IPS DF 4.7 (cell line): ENCODE measurements around the gene LTBP1.
"Not testable (repeated sequence)": the region's sequence is repeated elsewhere in the genome, so short reads cannot be mapped to it uniquely, and the experiment has no call there.

Source experiments
- DNase-seq: peaks from one replicate; pipeline ENCODE4 v3.0.0-alpha.2; 2013; ENCODE audit warnings: low spot score; ENCODE audit errors: extremely low read depth

The LTBP1 gene

GRCh38 chr2:33221046-33221784 lies 274.5 kb downstream of the LTBP1 start:
- DNase-seq = no peak

DNA sequence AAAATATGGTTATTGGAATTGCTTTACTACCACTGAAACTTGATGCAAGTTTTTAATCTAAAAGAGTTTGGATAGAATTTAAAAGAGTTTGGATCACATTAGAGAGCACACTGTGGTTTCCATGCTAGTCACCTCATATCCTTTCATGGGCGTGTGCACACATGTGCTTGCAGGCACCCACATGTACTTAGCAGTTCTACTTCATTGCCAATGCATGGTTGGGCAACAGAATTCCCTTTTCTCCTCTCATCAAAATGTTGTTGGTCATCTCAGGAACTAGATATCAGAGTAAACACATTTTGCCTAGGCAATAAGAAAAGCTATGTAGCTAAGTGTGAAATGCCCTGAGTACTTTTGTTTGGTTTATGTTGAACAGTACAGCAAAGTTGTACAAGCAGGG lies 275.6 kb downstream of the LTBP1 start:
- no peak for DNase-seq

DNA sequence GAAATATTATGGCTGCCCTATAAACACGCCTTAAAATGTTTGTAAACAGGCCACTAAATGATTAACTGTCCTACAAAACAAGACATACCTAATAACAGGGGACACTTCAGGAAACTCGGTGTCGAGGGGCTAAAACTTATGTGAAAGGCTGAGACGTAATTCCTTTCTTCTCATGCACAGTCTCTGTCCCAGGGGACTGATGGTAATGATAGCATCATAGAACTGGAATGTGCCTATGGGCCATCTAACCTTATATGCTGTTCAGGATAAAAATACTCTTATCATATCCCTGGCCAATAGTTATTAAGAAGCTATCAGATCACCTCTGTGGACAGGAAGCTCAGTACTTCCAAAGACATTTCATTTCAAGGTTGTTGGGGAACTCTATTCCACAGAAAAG lies 277.1 kb downstream of the LTBP1 start:
- no peak for DNase-seq

- no peak for DNase-seq
Observed at GRCh38 chr2:33225350-33225749, 278.6 kb downstream of the LTBP1 start.

DNA sequence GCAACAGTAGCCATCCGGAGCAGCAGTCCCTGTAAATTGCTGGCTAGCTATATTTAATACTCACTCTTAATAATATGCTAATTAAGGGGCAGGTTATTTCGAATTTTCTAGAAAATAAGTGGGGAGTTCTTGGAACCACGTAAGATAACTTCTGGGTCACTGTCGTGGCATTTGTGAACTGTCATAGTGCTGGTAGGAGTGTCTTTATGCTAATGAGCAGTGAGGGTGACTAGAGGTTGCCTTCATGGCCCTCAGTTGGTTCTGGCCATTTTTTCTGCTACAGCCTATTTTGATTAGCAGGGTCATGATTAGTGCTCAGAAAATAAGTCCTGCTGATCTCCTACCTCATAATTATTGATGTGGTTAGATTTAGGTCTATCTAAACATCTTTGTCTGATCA lies 279.8 kb downstream of the LTBP1 start:
- no peak for DNase-seq

DNA sequence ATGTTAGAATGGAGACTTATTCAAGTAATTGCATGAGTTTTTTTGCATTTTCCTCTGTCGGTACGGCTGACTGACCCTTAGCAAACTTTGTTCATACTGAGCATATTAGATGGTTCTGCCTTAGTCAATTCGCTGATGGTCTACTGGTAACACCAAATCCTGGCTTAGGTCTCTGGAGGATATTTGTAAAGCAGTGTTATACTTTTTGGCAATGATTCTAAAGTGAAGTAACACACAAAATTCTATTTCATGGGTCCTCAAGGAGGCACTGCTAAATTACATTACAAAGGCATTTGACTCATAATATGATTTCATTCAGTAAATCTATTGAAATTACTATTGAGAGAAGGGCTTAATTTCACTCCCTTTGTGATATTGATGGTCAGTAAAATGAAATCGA lies 282.9 kb downstream of the LTBP1 start:
- DNase-seq = no peak

DNA sequence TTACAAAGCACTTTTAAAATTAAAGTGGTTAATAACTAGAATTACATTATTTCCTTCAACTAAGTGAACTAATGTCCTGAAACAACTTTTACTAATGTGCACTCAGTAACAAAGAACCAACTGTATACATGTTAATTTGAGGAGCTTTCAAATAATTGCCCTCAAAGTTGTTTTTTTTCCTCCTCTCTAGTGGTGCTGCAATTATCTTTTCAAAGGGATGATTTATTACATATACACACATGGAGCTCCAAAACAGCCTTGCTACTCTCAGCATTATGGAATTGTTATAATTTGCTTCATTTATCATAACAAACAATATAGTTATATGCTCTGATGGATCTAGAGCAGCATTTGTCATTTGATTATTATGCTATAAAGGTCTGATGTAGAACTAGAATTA lies 283.4 kb downstream of the LTBP1 start:
- no peak for DNase-seq

GRCh38 chr2:33230842-33231241 lies 284.1 kb downstream of the LTBP1 start:
- no peak for DNase-seq

DNA sequence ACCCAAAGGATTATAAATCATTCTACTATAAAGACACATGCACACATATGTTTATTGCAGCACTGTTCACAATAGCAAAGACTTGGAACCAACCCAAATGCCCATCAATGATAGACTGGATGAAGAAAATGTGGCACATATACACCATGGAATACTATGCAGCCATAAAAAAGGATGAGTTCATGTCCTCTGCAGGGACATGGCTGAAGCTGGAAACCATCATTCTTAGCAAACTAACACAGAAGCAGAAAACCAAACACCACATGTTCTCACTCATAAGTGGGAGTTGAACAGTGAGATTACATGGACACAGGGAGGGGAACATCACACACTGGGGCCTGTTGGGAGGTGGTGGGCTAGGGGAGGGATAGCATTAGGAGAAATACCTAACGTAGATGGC lies 288.8 kb downstream of the LTBP1 start:
- DNase-seq = not testable (repeated sequence)

DNA sequence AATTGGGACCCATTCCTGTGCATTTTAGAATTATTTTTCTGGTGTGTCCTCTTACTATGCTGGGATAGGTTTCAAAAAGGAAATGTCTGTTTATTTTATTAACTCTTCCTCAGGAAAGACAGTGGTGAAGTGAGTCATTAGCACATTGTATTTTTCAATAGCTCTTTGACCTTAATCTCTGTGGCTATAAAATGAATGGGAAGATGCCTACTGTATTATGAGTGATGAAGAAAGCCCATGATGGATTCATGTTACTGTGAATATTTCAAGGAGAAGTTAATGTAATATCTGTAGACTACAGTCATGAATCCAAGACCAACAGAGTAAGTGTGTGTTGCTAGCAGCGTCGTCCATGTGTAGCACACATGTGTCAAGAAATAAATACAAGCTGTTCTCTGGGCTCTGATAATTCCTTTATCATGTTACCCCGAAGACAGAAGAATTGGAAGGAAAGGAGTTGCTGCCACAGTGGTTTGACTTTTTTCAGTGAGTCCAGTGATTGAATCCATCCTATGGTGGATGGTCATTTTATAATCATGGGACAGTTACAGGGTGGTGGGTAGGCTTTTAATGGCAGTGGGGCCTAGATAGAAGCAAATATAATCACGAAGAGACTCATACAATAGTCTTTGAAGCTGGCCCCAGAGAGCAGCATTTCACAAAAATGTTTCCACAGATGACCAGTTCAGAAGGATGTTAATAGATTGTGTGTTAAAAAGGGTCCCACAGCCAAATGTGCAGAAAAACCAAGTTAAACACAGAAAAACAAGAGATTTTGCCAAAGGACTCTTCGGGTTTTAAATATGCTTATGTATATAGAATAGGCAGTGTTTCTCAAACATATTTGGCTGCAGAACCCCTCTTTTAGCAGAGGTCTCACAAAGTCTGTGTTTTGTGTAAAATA lies 290.0 kb downstream of the LTBP1 start:
- no peak for DNase-seq

- DNase-seq = no peak
Observed at GRCh38 chr2:33238111-33238510, 291.4 kb downstream of the LTBP1 start.

- DNase-seq = no peak
Observed at GRCh38 chr2:33240178-33240577, 293.4 kb downstream of the LTBP1 start.

DNA sequence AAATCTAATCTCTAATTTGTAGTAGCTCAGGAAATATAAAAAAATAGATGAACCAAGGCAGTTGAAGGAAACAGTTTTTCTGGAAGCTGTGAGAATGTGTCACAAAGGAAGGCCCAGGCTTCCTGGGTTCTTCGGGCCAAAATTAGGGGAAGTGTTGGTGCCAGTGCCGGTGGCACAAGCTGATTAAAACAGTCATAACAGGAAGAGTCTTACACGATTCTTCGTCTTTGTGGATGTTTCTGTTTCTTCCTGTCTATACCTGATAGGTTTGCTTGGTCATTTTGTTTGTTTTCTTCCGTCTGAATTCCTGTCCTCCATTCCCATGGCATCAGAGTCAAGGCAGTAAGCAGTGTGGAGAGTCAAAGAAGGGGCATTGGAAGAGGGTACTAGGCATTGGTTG lies 294.3 kb downstream of the LTBP1 start:
- DNase-seq = no peak

GRCh38 chr2:33241581-33241980 lies 294.8 kb downstream of the LTBP1 start:
- no peak for DNase-seq

DNA sequence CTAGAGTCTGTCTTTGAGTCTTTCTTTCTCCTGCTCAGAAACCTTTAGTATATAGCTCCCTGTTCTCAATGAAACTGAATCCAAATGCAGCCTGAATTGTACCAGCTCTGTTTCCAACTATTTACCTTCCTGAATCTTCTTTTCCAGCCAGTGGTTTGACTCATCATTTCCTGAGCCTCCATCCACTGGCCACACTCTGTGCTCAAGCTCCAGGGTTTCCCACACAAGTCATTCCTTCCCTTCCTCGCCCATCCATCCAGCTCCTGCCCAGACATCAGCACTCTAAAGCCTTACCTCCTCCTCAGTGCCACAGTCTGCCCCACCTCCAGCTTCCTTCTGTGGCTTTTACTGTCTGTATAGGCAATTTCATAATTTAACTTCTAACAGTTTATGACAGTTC lies 296.1 kb downstream of the LTBP1 start:
- DNase-seq = no peak

DNA sequence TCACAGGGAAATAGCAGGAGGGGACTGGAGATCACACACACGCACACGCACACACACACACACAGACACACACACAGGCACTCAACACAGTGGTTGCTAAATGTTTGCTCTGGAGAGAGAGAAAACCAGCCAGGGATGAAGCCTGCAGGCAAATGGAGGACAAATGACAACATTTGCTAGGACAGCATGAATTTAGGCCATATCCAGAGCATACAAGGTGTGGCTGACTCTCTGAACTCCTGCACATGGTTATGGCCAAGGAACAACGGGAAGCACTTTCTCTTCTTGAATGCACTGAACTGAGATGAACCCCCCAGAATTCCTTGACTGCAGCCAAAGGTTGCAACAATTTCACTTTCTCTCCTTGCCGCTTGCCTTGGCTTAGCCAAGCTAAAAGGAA lies 299.7 kb downstream of the LTBP1 start:
- DNase-seq = no peak

DNA sequence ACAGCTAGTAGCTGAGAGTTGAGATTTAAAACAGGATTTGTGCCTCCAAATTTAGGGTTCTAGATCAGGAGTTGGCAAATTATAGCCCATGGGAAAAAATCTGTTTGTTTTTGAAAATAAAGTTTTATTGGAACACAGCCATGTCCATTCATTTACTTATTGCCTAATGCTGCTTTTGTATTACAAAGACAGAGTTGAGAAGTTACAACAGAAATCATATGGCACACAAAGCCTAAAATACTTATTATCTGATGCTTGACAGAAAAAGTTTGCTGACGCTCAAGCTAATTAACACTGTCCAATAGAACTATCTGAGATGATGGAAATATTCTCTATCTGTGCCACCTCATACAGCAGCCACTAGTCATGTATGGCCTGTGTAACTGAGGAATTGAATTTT lies 300.6 kb downstream of the LTBP1 start:
- no peak for DNase-seq

DNA sequence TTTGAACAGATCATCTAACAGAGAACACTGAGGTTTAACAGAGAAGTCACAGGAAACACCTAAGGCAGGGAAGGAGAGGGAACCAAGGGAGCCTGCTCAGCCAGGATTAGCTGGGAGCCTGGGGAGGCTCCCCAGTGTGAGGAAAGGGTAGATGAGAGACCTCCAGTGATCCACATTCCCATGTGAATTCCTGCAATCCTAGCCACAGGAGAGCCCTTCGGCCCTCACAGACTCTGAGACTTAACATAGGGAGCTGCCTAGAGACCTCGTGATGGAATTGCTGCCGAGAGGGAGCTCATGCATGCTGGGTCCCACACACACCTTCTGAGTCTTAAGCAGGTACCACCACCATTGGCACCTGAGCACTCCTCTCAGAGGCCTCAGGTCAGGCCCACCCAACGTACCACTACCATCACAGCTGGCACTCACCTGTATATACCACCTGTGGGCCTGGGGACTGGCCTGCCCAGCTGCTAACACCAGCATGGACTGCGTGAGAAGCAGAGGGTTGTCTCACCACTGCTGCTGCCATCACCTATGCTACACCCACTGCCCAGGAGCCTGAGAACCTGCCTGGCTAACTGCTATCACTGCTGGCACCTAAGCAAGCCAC lies 303.8 kb downstream of the LTBP1 start:
- DNase-seq = no peak

GRCh38 chr2:33256162-33256755 lies 309.5 kb downstream of the LTBP1 start:
- DNase-seq = no peak

DNA sequence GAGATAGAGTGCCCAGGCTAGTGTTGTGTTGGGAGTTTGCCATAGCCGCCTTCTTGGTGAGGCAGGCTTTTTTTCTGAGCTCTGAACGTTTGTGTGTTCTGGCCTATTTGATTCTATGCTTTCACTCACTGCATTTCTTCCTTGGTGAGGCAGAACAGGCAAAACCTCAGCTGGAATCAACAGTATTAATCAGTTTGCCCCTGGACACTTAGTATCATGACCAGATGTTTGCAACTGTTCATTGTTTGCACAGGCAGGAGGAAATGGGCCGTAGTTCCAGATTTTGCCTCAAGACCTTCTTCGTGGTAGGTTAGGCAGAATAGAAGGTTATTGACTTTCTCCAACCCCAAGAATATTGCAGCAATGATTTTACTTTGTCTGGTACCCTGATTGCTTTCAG lies 311.6 kb downstream of the LTBP1 start:
- DNase-seq = no peak

DNA sequence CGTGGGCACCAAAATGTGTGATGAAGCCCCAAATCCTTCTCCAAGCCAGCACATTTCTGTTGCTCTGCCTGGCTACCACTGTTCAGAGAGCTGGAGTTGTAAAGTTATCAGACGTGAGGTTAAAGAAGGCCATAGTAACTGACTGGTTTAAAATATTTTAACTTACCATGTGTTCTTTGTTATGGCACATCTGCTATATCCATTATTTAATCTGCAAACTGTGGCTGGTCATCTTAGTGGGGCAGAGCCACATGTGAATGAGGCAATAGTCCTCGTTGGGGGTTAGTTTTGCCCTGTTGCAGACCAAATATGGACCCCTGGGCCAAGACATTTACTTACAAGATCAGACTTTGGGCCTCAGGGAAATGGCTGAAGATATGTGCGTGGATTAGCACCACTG lies 315.3 kb downstream of the LTBP1 start:
- DNase-seq = no peak

GRCh38 chr2:33264766-33265165 lies 318.0 kb downstream of the LTBP1 start:
- no peak for DNase-seq
